ENCODE results near the gene CCZ1B.
"Not testable (repeated sequence)": the region's sequence is repeated elsewhere in the genome, so short reads cannot be mapped to it uniquely, and the experiment has no call there.

DNA sequence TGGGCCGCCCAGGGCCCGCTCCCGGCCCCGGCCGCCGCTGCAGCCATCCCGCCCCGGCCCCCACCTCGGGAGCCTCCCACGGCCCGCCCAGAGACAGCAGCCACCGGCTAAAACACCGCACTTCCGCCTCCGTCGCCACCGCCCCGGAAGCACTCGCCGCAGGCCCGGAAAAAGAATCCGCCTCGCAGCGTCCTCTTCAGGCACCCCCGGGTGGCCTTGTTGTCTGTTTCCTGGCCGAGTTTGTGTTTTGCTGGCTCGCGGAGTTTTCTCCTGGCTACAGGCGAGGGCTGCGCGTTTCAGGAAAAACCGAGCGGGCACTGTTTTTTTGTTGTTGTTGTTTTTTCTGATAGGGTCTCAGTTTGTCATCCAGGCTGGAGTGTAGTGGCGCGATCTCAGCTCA is at the start of gene CCZ1B:
- TF ChIP-seq, protein P1, sequence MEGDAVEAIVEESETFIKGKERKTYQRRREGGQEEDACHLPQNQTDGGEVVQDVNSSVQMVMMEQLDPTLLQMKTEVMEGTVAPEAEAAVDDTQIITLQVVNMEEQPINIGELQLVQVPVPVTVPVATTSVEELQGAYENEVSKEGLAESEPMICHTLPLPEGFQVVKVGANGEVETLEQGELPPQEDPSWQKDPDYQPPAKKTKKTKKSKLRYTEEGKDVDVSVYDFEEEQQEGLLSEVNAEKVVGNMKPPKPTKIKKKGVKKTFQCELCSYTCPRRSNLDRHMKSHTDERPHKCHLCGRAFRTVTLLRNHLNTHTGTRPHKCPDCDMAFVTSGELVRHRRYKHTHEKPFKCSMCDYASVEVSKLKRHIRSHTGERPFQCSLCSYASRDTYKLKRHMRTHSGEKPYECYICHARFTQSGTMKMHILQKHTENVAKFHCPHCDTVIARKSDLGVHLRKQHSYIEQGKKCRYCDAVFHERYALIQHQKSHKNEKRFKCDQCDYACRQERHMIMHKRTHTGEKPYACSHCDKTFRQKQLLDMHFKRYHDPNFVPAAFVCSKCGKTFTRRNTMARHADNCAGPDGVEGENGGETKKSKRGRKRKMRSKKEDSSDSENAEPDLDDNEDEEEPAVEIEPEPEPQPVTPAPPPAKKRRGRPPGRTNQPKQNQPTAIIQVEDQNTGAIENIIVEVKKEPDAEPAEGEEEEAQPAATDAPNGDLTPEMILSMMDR (IDR thresholded peaks at IDR 0.05): peak; percentile 21
- not testable (repeated sequence) for TF ChIP-seq EZH2 (IDR thresholded peaks at IDR 0.05; ENCODE audit: borderline replicate concordance, insufficient read depth, low read depth, low read length, poor library complexity, severe bottlenecking)

All from B cell (primary cell).